ENCODE data around the gene GRM1.

Gene GRM1

DNA sequence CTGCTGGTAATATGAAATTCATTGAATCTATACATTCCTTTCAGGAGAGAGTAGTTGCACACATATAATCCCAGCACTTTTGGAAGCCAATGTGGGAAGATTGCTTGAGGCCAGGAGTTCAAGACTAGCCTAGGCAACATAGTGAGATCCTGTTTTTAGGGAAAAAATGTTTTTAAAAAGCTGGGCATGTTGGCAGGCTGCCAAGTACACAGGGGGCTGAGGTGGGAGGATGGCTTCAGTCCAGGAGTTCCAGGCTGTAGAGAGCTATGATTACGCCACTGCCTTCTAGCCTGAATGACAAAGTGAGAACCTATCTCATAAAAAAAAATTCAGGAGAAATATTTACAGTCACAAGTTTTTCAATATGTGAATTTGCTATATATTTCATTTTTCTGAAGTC is 71.9 kb downstream of the GRM1 start:
- no peak for DNase-seq

DNA sequence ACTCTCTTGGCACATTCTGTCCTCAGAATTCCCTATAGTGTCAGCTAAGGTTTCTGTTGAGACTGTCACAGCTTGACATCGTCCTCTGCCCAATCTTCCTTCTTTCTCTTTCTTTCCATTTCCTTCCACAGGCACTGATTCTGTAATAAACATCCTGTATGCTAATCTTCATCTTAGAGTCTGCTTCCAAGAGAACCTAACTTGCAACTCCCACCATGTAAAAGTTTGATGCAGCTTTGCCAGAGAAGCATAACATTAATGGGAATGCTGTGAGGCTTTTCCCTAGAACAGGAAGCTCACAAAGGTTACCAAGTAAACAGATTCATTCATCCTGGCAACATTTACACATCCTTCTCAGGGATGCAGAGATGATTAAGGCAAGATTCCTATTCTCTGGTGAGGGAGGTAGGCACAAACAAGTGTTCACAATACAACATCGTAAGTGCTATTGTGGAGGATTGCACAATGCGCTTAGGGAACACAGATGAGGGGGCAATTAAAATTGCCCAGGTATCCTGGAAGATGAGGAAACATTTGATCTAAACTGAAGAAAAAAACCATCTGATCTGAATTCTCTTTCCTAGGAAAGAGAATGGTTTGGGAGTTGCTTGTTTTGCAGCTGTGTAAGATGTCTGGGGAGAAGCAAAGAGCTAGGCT is 74.7 kb downstream of the GRM1 start:
- no peak for DNase-seq

DNA sequence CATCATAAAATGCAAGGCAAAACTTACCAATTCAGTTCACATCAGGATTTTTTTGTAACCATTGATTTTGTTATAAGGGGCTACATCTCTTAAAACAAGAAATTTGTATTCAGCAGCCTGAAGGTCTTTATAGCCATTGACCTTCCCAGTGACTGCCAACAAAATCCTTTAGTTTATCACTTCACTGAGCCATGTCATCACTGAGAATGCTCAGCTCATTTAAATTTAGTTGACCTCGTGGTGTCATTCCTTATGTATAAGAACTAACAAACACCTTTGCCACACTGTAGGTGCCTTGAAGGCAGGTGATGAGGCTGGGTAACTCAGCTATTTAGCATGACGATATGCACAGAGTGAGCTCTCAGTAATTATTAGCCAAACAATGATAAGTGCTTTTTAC is 77.7 kb downstream of the GRM1 start:
- no peak for DNase-seq

DNA sequence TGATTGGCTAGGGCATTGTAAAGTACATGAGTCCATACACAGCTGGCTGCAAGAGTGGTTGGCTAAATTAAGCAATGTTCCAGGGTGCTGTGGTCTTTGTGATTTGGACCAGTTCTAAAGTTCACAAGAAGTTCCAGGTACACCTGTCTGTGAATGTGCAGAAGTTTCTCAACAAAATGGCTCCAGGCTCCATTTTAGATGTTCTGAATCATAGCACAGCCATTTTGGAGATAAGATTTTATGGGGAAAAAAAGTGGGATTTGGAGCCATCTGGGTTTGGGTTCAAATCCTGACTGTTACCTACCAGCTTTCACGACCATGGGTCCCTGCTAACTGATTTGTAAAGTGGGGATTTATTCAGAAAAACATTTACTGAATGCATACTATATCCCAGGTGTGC is 82.1 kb downstream of the GRM1 start:
- DNase-seq: no peak

DNA sequence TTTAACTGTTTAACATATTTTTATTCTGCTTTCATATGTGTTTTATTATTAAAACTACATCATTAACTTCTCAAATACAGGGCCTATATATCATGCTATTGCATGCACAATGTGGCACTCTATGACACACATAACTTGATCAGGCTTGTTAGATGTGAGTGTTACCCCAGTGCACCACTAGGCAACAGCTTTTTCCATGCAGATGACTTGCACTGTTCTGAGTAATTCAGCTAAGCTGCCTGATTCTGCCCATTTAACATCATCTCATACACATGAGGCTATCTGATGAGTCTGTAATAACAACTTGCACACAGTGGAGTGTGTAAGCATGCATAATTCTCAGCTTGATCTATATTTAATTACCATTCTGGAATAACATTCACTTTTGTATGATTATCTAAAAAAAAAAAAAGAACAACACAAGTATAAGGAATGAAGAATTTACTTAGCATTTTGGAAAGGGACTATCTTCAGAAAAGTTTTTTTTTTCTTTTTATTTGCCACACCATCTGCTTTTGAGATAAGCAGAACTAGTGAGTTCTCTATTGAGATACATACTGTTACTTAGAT is 83.1 kb downstream of the GRM1 start:
- DNase-seq: no peak

DNA sequence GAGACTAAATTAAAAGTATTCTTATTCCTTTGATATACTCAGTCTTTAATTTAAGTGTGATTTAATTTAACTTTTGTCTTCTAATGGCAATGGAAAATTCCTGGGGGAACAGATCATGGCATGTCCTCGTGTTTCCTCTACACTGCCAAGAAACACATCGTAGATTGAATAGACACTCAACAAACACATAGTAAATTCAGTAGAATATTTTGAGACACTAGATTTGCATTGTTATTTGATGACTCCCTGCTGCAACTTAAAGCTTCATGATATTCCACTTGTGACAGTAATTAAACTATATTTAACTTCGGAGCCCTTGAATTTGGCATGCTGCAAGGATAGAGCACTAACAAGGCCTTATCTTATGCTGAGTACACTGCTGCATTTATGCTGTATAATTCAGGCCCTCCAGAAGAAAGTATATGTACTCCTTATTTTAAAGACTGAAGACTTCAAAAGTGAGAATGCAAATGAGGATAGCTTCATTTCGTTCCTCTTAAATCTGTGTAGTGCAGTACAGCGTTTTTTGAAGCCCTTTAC is 84.3 kb downstream of the GRM1 start:
- DNase-seq: no peak

DNA sequence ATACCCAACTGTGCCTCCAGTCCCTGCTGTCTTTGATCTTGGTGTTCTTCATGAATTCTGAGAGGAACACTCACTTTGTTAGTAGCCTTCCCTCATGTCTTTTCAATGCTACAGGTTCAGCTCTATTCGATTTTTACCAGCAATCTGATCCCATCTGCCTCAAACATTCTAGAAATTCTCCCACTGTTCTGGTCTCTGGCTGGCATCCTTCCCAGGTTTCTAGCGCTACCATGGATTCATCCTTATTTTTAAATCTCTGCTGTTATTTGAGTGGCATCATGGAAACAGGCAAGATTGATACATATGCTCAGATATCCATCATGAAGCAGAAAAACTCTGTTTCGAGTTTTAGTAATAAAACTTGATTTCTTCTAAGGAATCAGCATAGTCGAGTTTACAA is 94.8 kb downstream of the GRM1 start:
- no peak for DNase-seq

DNA sequence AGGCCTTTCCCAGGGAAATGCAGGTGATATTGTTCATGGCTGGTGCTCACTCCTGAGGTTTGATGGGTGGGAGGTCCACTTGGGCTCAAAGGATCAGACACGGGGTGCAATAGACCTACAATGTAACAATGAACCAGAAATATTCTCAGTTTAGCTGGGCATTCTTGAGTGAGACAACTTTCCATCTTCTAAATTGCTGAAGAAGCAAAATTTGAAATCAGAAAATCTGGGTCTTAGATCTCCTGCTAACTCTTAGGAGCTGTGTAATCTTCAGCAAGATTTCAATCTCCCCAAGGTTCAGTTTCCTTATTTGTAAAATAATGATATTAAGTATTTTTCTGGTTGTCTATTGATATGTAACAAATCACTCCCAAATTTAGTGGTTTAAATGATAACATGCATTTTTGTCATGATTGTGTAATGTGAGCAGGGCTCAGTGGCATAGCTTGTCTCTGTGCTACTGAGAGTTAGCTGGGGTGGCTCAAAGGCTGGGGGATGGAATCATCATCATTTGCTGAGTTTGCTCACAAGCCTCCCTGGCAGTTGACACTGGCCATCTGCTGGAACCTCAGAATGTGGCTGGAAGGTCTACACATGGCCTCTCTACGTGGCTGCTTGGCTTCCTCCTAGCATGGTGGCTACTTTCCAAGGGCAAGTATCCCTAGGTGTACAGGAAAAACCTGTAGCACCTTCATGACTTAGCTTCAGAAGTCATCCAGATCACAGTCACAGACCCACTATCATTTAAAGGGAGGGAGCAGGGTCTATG is 98.8 kb downstream of the GRM1 start:
- no peak for DNase-seq

DNA sequence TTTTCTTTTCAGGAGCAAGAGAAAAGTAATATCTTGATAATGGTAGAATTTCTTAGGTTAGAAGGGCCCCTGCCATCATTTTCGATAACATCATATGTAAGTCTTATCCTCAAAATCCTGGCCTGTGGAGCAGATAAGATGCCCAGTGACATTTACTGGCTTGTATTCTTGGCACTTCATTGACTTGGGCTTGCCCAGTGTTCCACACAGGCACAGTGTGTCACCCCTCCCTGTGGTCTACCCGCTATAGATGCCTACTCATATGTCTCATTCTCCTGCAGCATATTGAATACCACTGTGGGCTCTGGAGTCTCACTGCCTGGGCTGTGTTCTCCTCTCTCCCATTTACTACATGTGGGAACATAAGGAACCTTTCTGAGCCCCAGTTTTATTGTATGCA is 105.0 kb downstream of the GRM1 start:
- no peak for DNase-seq

DNA sequence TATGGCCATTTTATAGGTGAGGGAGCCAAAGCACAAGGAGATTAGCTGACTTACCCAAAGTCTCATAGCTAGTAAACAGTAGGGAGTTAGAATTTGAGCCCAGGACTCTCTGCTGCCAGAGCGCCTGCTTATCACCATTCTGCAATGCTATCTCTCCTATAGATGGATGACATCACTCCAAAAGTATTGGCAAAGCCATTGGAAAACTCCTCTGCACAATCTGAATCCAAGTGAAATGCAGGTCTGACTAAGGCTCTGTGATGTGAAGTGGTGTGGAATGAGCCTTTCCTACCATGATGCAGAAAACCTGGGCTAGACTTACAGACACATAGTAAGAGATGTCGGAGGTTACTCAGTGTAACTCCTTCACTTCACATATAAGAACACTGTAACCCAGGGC is 106.3 kb downstream of the GRM1 start:
- no peak for DNase-seq

DNA sequence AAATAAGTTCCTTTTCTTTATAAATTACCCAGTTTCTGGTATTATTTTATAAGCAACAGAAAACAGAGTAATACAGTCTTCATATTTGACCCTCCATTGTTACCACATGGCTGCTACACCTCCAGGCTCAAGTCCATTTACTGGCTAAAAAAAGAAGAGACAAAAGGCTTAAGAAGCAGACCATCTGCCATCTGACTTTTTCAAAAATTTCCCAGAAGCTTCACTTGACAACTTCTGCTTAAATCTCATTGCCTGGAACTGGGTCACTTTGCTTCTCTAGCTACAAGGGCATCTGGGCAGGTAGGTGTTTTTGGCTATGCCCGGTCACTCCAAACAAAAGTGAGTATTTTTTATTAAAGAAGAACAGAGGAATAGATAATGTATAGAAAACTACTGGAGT is 118.0 kb downstream of the GRM1 start:
- no peak for DNase-seq

DNA sequence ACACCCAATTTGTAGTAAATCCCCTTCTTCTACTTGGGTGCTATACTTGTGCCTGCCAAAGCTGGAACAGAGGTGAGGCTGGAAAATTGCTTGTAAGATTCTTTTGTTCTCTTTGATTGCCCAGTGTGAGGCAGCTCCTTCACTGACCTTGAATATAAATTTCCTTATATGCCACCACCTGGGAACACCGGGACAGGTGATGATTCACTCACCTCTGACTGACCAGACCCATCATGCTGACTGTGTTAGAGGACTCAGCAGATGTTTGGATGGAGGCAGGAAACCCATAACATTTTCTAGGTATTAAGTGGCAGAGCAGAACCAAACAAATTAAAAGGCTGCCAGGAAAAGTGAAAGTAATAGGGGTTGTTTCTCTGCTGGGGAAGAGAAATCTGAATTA is 120.9 kb downstream of the GRM1 start:
- DNase-seq: no peak

DNA sequence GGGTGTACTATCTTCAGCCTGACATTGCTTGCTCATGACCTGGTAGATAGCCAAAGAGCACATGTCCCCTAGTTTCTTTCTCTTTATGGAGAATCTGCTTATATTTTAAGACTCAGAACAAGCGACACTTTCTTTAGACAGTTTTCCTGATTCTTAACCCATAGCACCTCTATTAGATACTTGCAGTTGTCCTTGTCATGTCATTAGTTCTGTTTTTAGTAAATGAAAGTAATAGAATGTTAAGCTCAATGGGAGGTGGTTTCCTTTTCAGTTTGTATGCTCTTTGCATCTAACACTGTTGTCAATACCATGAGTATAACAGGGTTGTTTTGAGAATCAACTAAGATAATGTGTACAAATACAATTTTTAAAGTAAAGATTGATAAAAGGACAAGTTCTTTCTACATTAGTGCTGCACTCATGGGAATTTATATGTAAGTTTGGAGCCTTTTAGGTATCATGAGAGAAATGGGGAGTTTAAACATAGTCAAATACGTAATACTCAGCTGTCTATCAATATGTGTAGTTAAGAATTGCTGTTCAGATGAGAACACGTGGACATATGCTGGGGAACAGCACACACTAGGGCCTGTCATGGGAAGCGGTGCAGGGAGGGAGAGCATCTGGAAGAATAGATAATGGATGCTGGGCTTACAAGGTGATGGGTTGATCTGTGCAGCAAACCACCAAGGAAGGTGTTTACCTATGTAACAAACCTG is 124.3 kb downstream of the GRM1 start:
- DNase-seq: no peak

DNA sequence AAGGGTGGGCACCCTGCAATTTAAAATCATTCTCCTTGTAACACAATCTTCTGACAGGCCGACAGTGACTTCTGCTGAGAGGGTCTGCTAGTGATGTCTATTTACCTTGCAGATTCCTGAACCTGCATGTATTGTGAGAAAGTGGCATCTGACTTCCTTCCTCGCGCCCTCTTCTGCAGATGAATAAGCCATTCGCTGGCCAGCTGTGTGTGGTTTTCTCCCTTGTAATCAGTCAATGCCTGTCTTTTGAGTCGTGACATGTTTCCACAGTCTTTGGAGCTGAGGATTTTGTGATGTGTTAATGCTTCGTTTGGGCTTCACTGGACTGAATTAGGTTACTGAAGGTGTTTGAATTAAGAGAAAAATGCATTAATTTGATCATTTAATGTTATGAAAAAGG is 125.3 kb downstream of the GRM1 start:
- DNase-seq: no peak

DNA sequence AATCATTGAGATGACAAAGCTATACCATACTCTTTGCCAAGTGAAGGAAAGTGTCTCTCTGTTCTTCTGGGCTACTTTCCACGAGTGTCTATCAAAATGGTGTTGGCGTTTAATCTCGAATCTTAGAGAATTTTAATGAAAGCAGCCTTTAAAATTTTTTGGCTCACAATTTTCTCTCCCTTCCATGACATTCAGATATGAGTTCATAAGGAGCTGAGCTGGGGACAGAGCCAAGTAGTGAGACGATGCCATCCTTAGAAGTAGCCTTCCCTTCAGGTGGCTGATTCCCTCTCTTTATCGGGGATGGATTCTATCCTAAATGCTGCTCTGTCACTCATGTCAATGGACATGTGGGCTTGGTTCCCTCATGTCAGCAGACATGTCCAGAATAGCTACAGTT is 132.8 kb downstream of the GRM1 start:
- DNase-seq: no peak

DNA sequence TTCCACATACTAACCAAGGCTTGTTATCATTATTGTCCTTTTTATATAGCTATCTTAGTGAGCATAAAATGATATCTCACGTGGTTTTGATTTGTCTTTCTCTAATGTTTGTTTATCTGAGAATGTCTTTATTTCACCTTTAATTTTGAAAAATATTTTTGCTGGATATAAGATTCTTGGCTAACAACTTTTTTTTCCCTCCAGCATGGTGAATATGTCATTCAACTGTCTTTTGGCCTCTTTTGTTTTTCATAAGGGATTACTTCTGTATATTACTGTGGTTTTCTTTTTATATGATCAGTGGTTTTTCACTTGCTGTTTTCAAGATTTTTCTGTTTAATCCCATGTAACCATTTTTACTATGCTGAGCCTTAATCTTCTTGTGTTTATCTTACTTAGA is 141.0 kb downstream of the GRM1 start:
- no peak for DNase-seq

DNA sequence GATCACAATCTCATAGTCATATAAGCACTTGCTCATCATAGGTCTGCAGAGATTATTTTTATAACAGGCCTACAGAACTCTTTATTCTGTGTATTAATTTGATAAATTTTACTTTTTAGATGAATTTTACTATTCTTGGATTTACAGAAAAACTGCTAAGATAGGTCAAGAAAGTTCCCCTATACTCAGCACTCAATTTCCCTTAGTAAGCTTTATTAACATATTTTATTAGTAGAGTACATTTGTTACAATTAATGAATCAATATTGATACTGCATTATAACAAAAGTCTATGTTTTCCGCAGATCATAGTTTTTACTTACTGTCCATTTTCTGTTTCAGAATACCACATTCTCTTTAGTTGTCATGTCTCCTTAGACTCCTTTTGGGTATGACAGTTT is 148.9 kb downstream of the GRM1 start:
- no peak for DNase-seq

DNA sequence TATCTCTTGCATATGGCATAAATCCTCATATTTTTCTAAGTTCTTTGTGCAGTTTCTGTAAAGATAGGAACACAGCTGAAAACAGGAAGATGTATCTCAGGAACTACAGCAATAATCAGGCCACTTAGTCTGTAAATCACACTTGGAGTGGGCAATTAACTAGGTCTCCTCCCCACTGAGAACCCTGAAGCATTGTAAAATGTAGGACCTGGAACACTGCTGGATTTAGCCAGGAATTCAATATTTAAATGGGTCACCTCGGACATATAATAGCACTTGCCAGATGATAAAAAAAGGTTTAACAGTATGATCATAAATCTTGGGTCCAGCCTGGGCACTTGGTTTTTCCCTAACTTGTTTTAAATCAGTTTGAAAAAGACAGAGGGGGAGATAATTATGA is 155.0 kb downstream of the GRM1 start:
- no peak for DNase-seq

DNA sequence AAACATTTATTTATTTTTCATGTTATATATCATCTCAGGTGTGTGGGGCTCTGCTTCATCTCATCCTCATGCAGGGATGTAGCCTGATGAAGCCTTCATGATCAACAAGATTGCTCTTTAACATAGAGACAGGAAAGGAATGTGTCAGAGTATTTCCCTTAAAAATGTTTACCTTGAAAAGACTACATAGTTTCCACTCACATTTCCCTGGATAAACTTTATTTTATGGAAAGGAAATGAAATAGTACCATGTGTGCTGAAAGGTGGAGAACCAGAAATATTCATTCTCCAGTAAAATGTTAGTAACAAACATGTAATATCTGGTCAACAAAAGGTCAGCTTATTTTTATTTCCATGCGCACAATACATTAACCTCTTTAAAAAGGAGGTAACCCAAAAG is 155.8 kb downstream of the GRM1 start:
- DNase-seq: no peak

DNA sequence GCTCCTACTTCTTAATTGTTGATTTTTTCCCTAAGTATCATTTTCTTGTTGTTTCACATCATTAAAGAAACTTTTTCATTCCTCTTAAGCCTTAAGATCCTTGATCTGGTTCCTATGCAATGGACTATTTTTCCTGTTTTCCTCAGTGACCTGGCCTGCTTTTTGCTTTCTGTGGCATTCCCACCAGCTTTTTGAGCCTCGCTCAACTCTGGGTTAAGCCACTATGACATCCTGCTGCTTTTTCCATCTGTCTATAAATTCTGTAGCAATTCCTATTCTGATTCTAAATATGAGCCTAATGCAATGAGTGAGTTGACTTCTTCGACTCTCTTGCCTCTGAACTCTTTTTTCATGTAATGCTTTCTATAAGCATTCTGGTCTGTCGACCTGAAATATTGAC is 160.3 kb downstream of the GRM1 start:
- DNase-seq: no peak

DNA sequence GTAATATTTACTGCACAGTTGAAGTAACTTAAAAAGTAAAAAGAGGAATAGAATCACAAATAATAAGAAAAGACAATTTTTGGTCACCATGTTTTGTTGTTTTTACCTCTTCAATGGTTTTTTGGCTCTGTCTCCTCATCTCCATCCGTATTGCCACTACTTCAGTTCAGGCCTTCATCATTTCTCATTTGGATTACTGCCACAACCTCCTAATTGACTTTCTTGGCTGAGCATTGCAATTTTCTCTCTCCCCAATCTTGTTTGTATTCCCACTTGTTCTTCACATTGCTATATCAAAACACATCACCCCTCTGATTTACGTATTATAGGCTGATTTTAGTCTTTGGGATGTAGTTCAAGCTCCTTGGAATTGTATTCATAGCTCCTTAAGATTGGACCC is 161.7 kb downstream of the GRM1 start:
- DNase-seq: no peak

DNA sequence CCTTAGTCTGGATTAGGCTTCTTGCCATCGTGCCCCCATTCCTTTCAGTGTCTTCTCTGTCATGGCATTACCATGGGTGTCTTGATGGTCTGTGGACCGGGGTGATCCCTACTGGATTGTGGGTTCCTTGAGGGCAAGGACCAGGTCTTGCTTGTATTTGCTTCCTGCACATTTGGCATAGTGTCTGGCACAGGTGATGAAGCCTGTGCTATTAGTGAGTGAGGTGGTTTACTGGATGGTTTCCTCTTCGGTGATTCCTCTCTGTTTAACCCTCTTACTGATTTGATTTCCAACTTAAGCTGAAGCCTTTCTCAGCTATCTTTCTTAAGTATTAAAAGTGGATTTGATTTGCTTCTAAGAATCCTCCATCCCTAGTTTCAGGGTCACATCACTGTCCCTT is 162.3 kb downstream of the GRM1 start:
- no peak for DNase-seq

DNA sequence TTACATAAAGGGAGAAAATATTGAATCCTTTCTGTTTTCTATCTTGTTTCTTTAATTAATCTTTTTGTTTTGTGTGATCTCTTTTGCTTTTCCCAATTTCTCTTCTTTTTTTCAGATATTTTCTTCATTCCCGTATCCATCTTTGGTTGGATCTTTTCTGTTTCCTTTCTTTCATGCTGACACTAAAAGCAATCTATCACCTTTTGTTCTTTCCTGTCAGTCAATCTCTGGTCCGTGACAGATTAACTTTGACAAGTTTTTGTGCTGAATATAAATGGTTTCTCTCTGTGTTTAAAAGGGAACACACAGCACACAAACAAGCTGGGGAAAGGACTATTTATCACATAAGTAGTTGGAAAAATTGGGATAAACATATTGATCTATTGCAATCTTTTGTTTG is 162.8 kb downstream of the GRM1 start:
- no peak for DNase-seq

DNA sequence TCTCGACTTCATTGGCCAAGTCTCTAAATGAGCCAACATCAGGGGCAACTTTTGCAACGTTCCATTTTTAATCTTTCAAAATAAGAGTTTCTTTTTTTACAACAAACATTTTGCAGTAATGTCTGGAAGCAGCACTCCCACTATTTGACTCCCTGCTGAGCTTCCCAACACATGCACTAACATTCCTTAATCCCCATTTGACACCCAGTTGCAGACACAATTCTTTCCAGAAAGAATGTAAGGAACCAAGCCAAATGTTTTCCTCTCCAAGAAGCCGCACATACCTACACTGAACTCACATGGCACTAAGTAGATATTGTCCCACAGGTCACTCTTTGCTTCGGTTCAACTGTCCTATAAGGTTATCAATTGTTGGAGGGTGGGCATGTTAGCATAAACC is 165.6 kb downstream of the GRM1 start:
- DNase-seq: no peak
